HepG2 (cell line): ENCODE data around the gene PRPF18. TPM values are rescaled to one million over a fixed set of nuclear protein-coding genes. Genes with fewer than 3 reads are reported as not detected.
"Not testable (repeated sequence)": the region's sequence is repeated elsewhere in the genome, so short reads cannot be mapped to it uniquely, and the experiment has no call there.

ENCODE experiments used
- ATAC-seq: fragments of 200-7000 bp; cut with Tn5 transposase; 3 replicates; pipeline ENCODE4 v1.9.1; 2020; ENCODE audit warnings: mild to moderate bottlenecking, moderate library complexity
- BruUV-seq: library from RNA; stranded (reverse); fragments of 400-500 nt; replicated peaks from 2 replicates; lab custom pipeline; 2021; lab: Mats Ljungman, UMichigan
- CTCF ChIA-PET: fragments of 300-600 bp; formaldehyde crosslinking; extraction: SDS; loops from one replicate; lab custom pipeline; 2021; ENCODE audit warnings: low total read pairs, inconsistent platforms, low intra/inter-chr PET ratio; lab: Yijun Ruan, JAX
- POLR2A ChIA-PET: fragments of 350-600 bp; sonication (Branson Sonifier 250); formaldehyde crosslinking; loops from one replicate; lab custom pipeline; 2020; ENCODE audit warnings: antibody characterized with exemption, inconsistent platforms; lab: Yijun Ruan, JAX
- DNase-seq: peaks from one replicate; pipeline ENCODE4 v3.0.0-alpha.2; 2015; ENCODE audit warnings: low spot score
- FAIRE-seq: peaks from 3 replicates; lab custom pipeline; 2011; peaks lifted over from hg19 to GRCh38; lab: Jason Lieb, UNC
- H2AFZ ChIP-seq: one replicate; pipeline ENCODE4 v1.6.1; 2011; ENCODE audit warnings: low read length, inconsistent platforms
- H3K27ac ChIP-seq: fragments of 300-600 bp; 3 replicates; pipeline ENCODE4 v1.8.0; 2011; ENCODE audit warnings: mixed run types, mild to moderate bottlenecking, mixed read lengths, low read length, inconsistent platforms; ENCODE audit not compliant: insufficient read depth; ENCODE audit errors: extremely low read length
- H3K27me3 ChIP-seq, 2 experiments: fragments of 200-600 bp in 1 of 2; 2 replicates in 1 of 2; 3 replicates in 1 of 2; pipeline versions ENCODE4 v1.6.0 to v1.8.0; 2011; ENCODE audit warnings: low read length in 2 of 2, mild to moderate bottlenecking in 2 of 2, moderate library complexity in 2 of 2, inconsistent platforms in 1 of 2; ENCODE audit not compliant: insufficient read depth in 2 of 2, control insufficient read depth in 1 of 2
- H3K36me3 ChIP-seq, 2 experiments: fragments of 200-600 bp in 1 of 2; replicated peaks in 1 of 2; 2 replicates in 1 of 2; 3 replicates in 1 of 2; pipeline versions ENCODE4 v1.5.1 to v1.8.0; 2011; ENCODE audit warnings: low read length in 2 of 2, inconsistent platforms in 1 of 2; ENCODE audit not compliant: insufficient read depth in 2 of 2, control insufficient read depth in 1 of 2
- H3K4me1 ChIP-seq: 2 replicates; pipeline ENCODE4 v1.5.1; 2012; ENCODE audit warnings: low read length, inconsistent platforms; ENCODE audit not compliant: insufficient read depth
- H3K4me2 ChIP-seq: 2 replicates; pipeline ENCODE4 v1.6.0; 2011; ENCODE audit warnings: low read depth, low read length, inconsistent platforms
- H3K4me3 ChIP-seq, 3 experiments: fragments of 200-600 bp in 1 of 3; sonication (generic), shearing (Covaris generic) in 1 of 3; replicated peaks in 1 of 3; 2 replicates each; pipeline ENCODE4 v1.5.1; 2011 to 2016; ENCODE audit warnings: low read length in 3 of 3, inconsistent platforms in 2 of 3, low read depth in 2 of 3, mild to moderate bottlenecking in 2 of 3, control low read depth in 1 of 3, mixed read lengths in 1 of 3; ENCODE audit not compliant: insufficient read depth in 1 of 3
- H3K79me2 ChIP-seq: one replicate; pipeline ENCODE4 v1.6.1; 2011; ENCODE audit warnings: low read length, inconsistent platforms; ENCODE audit not compliant: insufficient read depth
- H3K9ac ChIP-seq: 2 replicates; pipeline ENCODE4 v1.6.0; 2011; ENCODE audit warnings: mild to moderate bottlenecking, low read depth, low read length, inconsistent platforms; ENCODE audit not compliant: insufficient read depth
- H3K9me3 ChIP-seq: 2 replicates; pipeline ENCODE4 v1.5.1; 2012; ENCODE audit warnings: mild to moderate bottlenecking, low read length
- H4K20me1 ChIP-seq: 2 replicates; pipeline ENCODE4 v1.6.0; 2011; ENCODE audit warnings: inconsistent platforms, mild to moderate bottlenecking, low read length, moderate library complexity; ENCODE audit not compliant: insufficient read depth
- MAFF ChIP-seq: IDR thresholded peaks from 2 replicates; pipeline ENCODE4 v1.6.1; 2011; ENCODE audit warnings: low read depth, low read length, improper control_type of control experiment
- MAFK ChIP-seq, 2 experiments: IDR thresholded peaks in 1 of 2; conservative IDR thresholded peaks in 1 of 2; 2 replicates each; pipeline ENCODE4 v1.6.1; 2011; ENCODE audit warnings: improper control_type of control experiment in 2 of 2, low read length in 2 of 2
- ZBTB40 ChIP-seq, 2 experiments: fragments of 450-650 bp in 1 of 2; sonication (generic) in 1 of 2; formaldehyde crosslinking in 1 of 2; IDR thresholded peaks; 2 replicates each; pipeline versions ENCODE4 v1.6.1 to v1.8.0; 2016 to 2022; ENCODE audit warnings: antibody characterized with exemption in 1 of 2, mild to moderate bottlenecking in 1 of 2, missing genetic modification reagents in 1 of 2
- WGBS: methylation state at CpG from one replicate; pipeline ENCODE4 v1.1.6; 2017; ENCODE audit warnings: low lambda C conversion rate; 5-methylcytosine and 5-hydroxymethylcytosine counted together
- in situ Hi-C: cut with HindIII; loops from 2 replicates; pipeline ENCODE4 v1.10.0; 2017; ENCODE audit warnings: low pct_unique_long_range_greater_than_20kb; ENCODE audit not compliant: extremely low pct_ligation_motif_present
- intact Hi-C: fragments of 100-400 bp; cut with micrococcal nuclease; formaldehyde crosslinking; loops from one replicate; pipeline ENCODE4 v1.10.0; 2022; ENCODE audit not compliant: unreplicated experiment
- polyA plus RNA-seq, 8 experiments: library from polyadenylated mRNA; depleted of rRNA in 3 of 8; stranded (reverse) in 7 of 8; unstranded in 1 of 8; fragments of >200 nt; fragmentation: Illumina TruSeq in 4 of 8; extraction: Trizol in 4 of 8; gene quantifications; 2 replicates each; pipeline versions ENCODE4 v1.2.1 to v1.2.3, GENCODE V29; 2011 to 2016; ENCODE audit warnings: low read depth in 4 of 8, missing spikeins in 1 of 8, mixed read lengths in 1 of 8; ENCODE audit not compliant: insufficient read depth in 1 of 8
- total RNA-seq, 5 experiments: library from RNA; depleted of rRNA; stranded (reverse); fragments of >200 nt; fragmentation: Illumina TruSeq; extraction: Trizol; gene quantifications; 2 replicates each; pipeline ENCODE4 v1.2.3, GENCODE V29; 2016; ENCODE audit warnings: low read depth in 1 of 5

The PRPF18 gene
- total and polyA plus RNA-seq, 2 of the 13 experiments (the other 11 are each of a cell fraction or from before 2014, with no cell fraction given): 6.1 to 17.2 TPM

- WGBS: 18% methylated on average over 7 of the region's 9 CpGs
- H3K27ac ChIP-seq, H2AFZ ChIP-seq, DNase-seq, H3K4me1 ChIP-seq, intact Hi-C loops, H3K4me3 ChIP-seq, FAIRE-seq, H3K79me2 ChIP-seq, POLR2A ChIA-PET, ATAC-seq, H3K9me3 ChIP-seq, BruUV-seq, H3K4me2 ChIP-seq, H3K9ac ChIP-seq, H3K36me3 ChIP-seq, H4K20me1 ChIP-seq: not testable (repeated sequence)
- H3K27me3 ChIP-seq: peaks cover 1 to 24% of the 10 kb centered on the region in 2 experiments; a peak in 4 of 5 replicates
- in situ Hi-C loops: loop anchor here (10.0 kb wide), 1 partner anchor 123 kb away; no protein-coding TSS in a partner anchor
- CTCF ChIA-PET: interaction anchor here (2.1 kb wide), 1 partner anchor 166 kb away, joined by 18 read pairs; no protein-coding TSS in a partner anchor
Measured at GRCh38 chr10:13537985-13538384, 48.8 kb upstream of the PRPF18 start.

- BruUV-seq: no TSS peak
- intact Hi-C loops: no loop called here
- H3K4me3 ChIP-seq: no peak overlapping the region
- H3K9me3 ChIP-seq: no peaks in the 10 kb centered on the region
- H3K36me3 ChIP-seq: no peaks in the 10 kb centered on the region
- no peak overlapping the region for H3K27ac ChIP-seq
- 38% methylated on average over 5 of the region's 5 CpGs for WGBS
- no peaks in the 10 kb centered on the region for H3K4me1 ChIP-seq
- ChIA-PET POLR2A (no interaction called here), CTCF (no interaction called here)
- H3K27me3 ChIP-seq: peaks cover 1 to 24% of the 10 kb centered on the region in 2 experiments; a peak in 4 of 5 replicates
- no peak overlapping the region for H3K9ac ChIP-seq
- no peaks in the 10 kb centered on the region for H4K20me1 ChIP-seq
- no peak overlapping the region for H2AFZ ChIP-seq
- no peaks in the 10 kb centered on the region for H3K79me2 ChIP-seq
- no peak for ATAC-seq
- DNase-seq: no peak
- H3K4me2 ChIP-seq: no peak overlapping the region
- peak; percentile 69 for TF ChIP-seq MAFF
- no peak for TF ChIP-seq ZBTB40 (IDR thresholded peaks at IDR 0.05)
- no peak for TF ChIP-seq ZBTB40 (CRISPR knock-in tag; IDR thresholded peaks at IDR 0.05)
- peak; percentile 58 to 82 for TF ChIP-seq MAFK (conservative IDR thresholded peaks at IDR 0.05 in 1 of 2, IDR thresholded peaks at IDR 0.05 in 1 of 2; ENCODE audit: low read length in 2 of 2)
- no peak for FAIRE-seq
- in situ Hi-C loops: no loop called here
Measured at GRCh38 chr10:13542533-13542932, 44.2 kb upstream of the PRPF18 start.
